ENCODE measurements around the gene KIF26A.

GRCh38 chr14:104108570-104109541, 29.5 kb upstream of the KIF26A start:
- TF ChIP-seq POLR2A (IDR thresholded peaks at IDR 0.05; ENCODE audit: low read length), result no peak
- no peak for TF ChIP-seq GATA1 (IDR thresholded peaks at IDR 0.05; ENCODE audit: low read depth, low read length)
